Activated CD8-positive, alpha-beta memory T cell treated with anti-CD3 and anti-CD28 coated beads, Interleukin-2, amount 50 U/mL, for 4 hours (primary cell): ENCODE data around the gene NHERF1.

Experiments used
- DNase-seq: peaks from one replicate; pipeline ENCODE4 v3.0.0-alpha.2; 2020

Gene NHERF1

GRCh38 chr17:74769856-74770497, 21.5 kb downstream of the NHERF1 start:
- no peak for DNase-seq

GRCh38 chr17:74770498-74771318, 22.3 kb downstream of the NHERF1 start:
- DNase-seq = peak; percentile 77

- DNase-seq = no peak
Measured at GRCh38 chr17:74771319-74771914, 23.0 kb downstream of the NHERF1 start.

GRCh38 chr17:74772053-74772452, 23.6 kb downstream of the NHERF1 start:
- no peak for DNase-seq

- DNase-seq = no peak
Measured at GRCh38 chr17:74773414-74773813, 25.0 kb downstream of the NHERF1 start.

- no peak for DNase-seq
Measured at GRCh38 chr17:74773871-74774286, 25.5 kb downstream of the NHERF1 start.

GRCh38 chr17:74775409-74776043, 27.1 kb downstream of the NHERF1 start:
- no peak for DNase-seq

GRCh38 chr17:74776044-74776962, 27.9 kb downstream of the NHERF1 start, which contains the start of gene NAT9:
TSS of gene NAT9 (minus strand) at chr17:74776345. CDS start at chr17:74775698, 647 bp downstream.
- peak; percentile 100 for DNase-seq

GRCh38 chr17:74776990-74777389, 28.6 kb downstream of the NHERF1 start:
- no peak for DNase-seq

GRCh38 chr17:74777901-74778515, 29.6 kb downstream of the NHERF1 start:
- DNase-seq = no peak

GRCh38 chr17:74778960-74779359, 30.5 kb downstream of the NHERF1 start:
- DNase-seq = no peak

GRCh38 chr17:74779501-74779900, 31.1 kb downstream of the NHERF1 start:
- no peak for DNase-seq

GRCh38 chr17:74779948-74780400, 31.5 kb downstream of the NHERF1 start:
- peak; percentile 35 for DNase-seq

- DNase-seq = no peak
Measured at GRCh38 chr17:74780443-74781238, 32.2 kb downstream of the NHERF1 start.

GRCh38 chr17:74782571-74782970, 34.1 kb downstream of the NHERF1 start:
- no peak for DNase-seq

GRCh38 chr17:74784125-74784810, 35.8 kb downstream of the NHERF1 start:
- no peak for DNase-seq

- no peak for DNase-seq
Measured at GRCh38 chr17:74785096-74785980, 36.9 kb downstream of the NHERF1 start.

- no peak for DNase-seq
Measured at GRCh38 chr17:74785981-74786360, 37.5 kb downstream of the NHERF1 start.

GRCh38 chr17:74786431-74787055, 38.1 kb downstream of the NHERF1 start:
- DNase-seq = no peak
